ENCODE data around the gene ABR. TPM values are rescaled to one million over a fixed set of nuclear protein-coding genes. Genes with fewer than 3 reads are reported as not detected.

Gene ABR
- total RNA-seq, 1 experiment from 2014 or later: 35.4 TPM

- no peaks in the 10 kb centered on the region for H4K20me1 ChIP-seq (ENCODE audit: low read length)
- no peaks in the 10 kb centered on the region for H3K9me3 ChIP-seq (ENCODE audit: low read length)
- H3K27ac ChIP-seq (ENCODE audit: low read length): peak overlapping the region; percentile 100
- POLR2A ChIA-PET (ENCODE audit: unreplicated experiment): interaction anchor here (0.6 kb wide), 1 partner anchor 13 kb away, joined by 3 read pairs; no protein-coding TSS in a partner anchor
- no peaks in the 10 kb centered on the region for H3K27me3 ChIP-seq (ENCODE audit: low read length)
- H3K9me2 ChIP-seq (replicated peaks; ENCODE audit: low read length): no peaks in the 10 kb centered on the region
- TF ChIP-seq EZH2 (IDR thresholded peaks at IDR 0.05; ENCODE audit: low read length, unreplicated experiment) (no peak), EZH2phosphoT487 (IDR thresholded peaks at IDR 0.05; ENCODE audit: borderline replicate concordance, low read length) (no peak), CTCF (conservative IDR thresholded peaks at IDR 0.05; ENCODE audit: low read depth, low read length) (no peak)
- H2AFZ ChIP-seq (ENCODE audit: low read length): 0 out of 2 replicates have a peak overlapping the region, but pooled peaks have one; percentile 26
- peak; percentile 60 for DNase-seq
- no peaks in the 10 kb centered on the region for H3K36me3 ChIP-seq (ENCODE audit: low read depth, low read length)
- peak overlapping the region; percentile 80 for H3K4me3 ChIP-seq (ENCODE audit: low read length)
- H3K9ac ChIP-seq (ENCODE audit: low read length): peak overlapping the region; percentile 91
- peak overlapping the region; percentile 99 for H3K4me2 ChIP-seq (ENCODE audit: low read length)
- intact Hi-C loops (cut with micrococcal nuclease): no loop called here
- peaks cover 45% of the 10 kb centered on the region for H3K4me1 ChIP-seq (ENCODE audit: insufficient read depth, low read length)
- BruUV-seq (replicated peaks): TSS peak; percentile 82
- no peaks in the 10 kb centered on the region for H3F3A ChIP-seq (ENCODE audit: low read length, unreplicated experiment)
- ATAC-seq: peak; percentile 8
- H3K79me2 ChIP-seq (ENCODE audit: low read length): peaks cover 30% of the 10 kb centered on the region
- CTCF ChIA-PET: interaction anchor here (1.0 to 1.9 kb wide), 3 partner anchors 13 to 52 kb away, joined by 3 to 9 read pairs (median 5); no protein-coding TSS in a partner anchor
Measured at GRCh38 chr17:1109606-1110540, 69.9 kb downstream of the ABR start.

- Histone ChIP-seq H3K36me3 (ENCODE audit: low read depth, low read length) (no peaks in the 10 kb centered on the region), H3K9ac (ENCODE audit: low read length) (peak overlapping the region; percentile 91), H4K20me1 (ENCODE audit: low read length) (no peaks in the 10 kb centered on the region), H3K27me3 (ENCODE audit: low read length) (no peaks in the 10 kb centered on the region), H3K4me3 (ENCODE audit: low read length) (peak overlapping the region; percentile 80), H3K4me2 (ENCODE audit: low read length) (peak overlapping the region; percentile 99), H3K4me1 (ENCODE audit: insufficient read depth, low read length) (peaks cover 41% of the 10 kb centered on the region), H3K9me2 (replicated peaks; ENCODE audit: low read length) (no peaks in the 10 kb centered on the region), H3F3A (ENCODE audit: low read length, unreplicated experiment) (no peaks in the 10 kb centered on the region), H3K9me3 (ENCODE audit: low read length) (no peaks in the 10 kb centered on the region), H3K79me2 (ENCODE audit: low read length) (peaks cover 37% of the 10 kb centered on the region), H2AFZ (ENCODE audit: low read length) (peak overlapping the region; percentile 63; the same call in 1 of the 2 replicates), H3K27ac (ENCODE audit: low read length) (peak overlapping the region; percentile 100)
- no peak for TF ChIP-seq EZH2phosphoT487 (IDR thresholded peaks at IDR 0.05; ENCODE audit: borderline replicate concordance, low read length)
- TF ChIP-seq CTCF (conservative IDR thresholded peaks at IDR 0.05; ENCODE audit: low read depth, low read length): no peak
- no peak for TF ChIP-seq EZH2 (IDR thresholded peaks at IDR 0.05; ENCODE audit: low read length, unreplicated experiment)
- ChIA-PET CTCF (no interaction called here), POLR2A (ENCODE audit: unreplicated experiment) (no interaction called here)
- intact Hi-C loops (cut with micrococcal nuclease): no loop called here
- DNase-seq (peak; percentile 38), ATAC-seq (peak; percentile 17)
- no TSS peak for BruUV-seq (replicated peaks)
Measured at GRCh38 chr17:1108765-1109605, 70.8 kb downstream of the ABR start.
